ENCODE results near the gene IGSF5.

DNA sequence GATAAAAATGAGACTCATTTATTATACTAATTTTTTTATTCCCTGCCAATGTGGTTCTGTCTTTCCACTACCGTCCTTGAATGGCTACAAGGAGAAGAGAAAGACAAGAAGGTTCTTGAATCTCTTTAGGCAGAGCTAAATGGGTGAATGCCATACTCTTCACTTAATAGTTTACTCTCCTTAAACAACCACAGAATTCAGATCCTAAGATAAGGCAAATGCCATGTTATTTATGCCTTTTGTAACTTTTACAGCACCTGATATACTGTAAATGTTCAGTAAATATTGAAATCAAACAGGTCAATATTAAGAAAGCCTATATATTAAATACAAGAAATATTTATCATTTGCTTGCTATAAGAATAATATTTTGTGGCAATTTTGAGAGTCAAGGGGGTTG, 58.4 kb downstream of the IGSF5 start:
- TF ChIP-seq NCOR1 (IDR thresholded peaks at IDR 0.05) (no peak), ASH1L (IDR thresholded peaks at IDR 0.05; ENCODE audit: borderline replicate concordance, low read depth, partially characterized antibody) (no peak), JUND (IDR thresholded peaks at IDR 0.05; ENCODE audit: borderline replicate concordance, low read depth, low read length) (no peak), JUND (tag; IDR thresholded peaks at IDR 0.05; ENCODE audit: borderline replicate concordance, low read depth, low read length) (no peak), NFIC (IDR thresholded peaks at IDR 0.05) (no peak), CTCF (IDR thresholded peaks at IDR 0.05 in 2 of 3, conservative IDR thresholded peaks at IDR 0.05 in 1 of 3; ENCODE audit: insufficient read depth in 2 of 3, low read depth in 1 of 3, low read length in 3 of 3) (no peak), NFIX (CRISPR knock-in tag; IDR thresholded peaks at IDR 0.05; ENCODE audit: low read depth) (no peak), ZNF778 (CRISPR knock-in tag; IDR thresholded peaks at IDR 0.05) (no peak), CHD7 (IDR thresholded peaks at IDR 0.05; ENCODE audit: low read depth, low read length) (no peak), ZNF644 (tag; IDR thresholded peaks at IDR 0.05; ENCODE audit: low read depth) (no peak), GATAD2B (IDR thresholded peaks at IDR 0.05; ENCODE audit: borderline replicate concordance) (no peak), JUNB (CRISPR knock-in tag; conservative IDR thresholded peaks at IDR 0.05) (no peak), BCL6 (CRISPR knock-in tag; IDR thresholded peaks at IDR 0.05) (no peak)
- TF ChIP-seq, protein P1, sequence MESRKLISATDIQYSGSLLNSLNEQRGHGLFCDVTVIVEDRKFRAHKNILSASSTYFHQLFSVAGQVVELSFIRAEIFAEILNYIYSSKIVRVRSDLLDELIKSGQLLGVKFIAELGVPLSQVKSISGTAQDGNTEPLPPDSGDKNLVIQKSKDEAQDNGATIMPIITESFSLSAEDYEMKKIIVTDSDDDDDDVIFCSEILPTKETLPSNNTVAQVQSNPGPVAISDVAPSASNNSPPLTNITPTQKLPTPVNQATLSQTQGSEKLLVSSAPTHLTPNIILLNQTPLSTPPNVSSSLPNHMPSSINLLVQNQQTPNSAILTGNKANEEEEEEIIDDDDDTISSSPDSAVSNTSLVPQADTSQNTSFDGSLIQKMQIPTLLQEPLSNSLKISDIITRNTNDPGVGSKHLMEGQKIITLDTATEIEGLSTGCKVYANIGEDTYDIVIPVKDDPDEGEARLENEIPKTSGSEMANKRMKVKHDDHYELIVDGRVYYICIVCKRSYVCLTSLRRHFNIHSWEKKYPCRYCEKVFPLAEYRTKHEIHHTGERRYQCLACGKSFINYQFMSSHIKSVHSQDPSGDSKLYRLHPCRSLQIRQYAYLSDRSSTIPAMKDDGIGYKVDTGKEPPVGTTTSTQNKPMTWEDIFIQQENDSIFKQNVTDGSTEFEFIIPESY (CRISPR knock-in tag; IDR thresholded peaks at IDR 0.05): no peak
- TF ChIP-seq, protein P2, sequence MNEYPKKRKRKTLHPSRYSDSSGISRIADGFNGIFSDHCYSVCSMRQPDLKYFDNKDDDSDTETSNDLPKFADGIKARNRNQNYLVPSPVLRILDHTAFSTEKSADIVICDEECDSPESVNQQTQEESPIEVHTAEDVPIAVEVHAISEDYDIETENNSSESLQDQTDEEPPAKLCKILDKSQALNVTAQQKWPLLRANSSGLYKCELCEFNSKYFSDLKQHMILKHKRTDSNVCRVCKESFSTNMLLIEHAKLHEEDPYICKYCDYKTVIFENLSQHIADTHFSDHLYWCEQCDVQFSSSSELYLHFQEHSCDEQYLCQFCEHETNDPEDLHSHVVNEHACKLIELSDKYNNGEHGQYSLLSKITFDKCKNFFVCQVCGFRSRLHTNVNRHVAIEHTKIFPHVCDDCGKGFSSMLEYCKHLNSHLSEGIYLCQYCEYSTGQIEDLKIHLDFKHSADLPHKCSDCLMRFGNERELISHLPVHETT (CRISPR knock-in tag; conservative IDR thresholded peaks at IDR 0.05 in 1 of 2, IDR thresholded peaks at IDR 0.05 in 1 of 2): no peak
